Thyroid gland (tissue), 4 donors: ENCODE measurements around the gene KCNJ14. TPM values are rescaled to one million over a fixed set of nuclear protein-coding genes. Genes with fewer than 3 reads are reported as not detected.

Source experiments
- DNase-seq, 2 donors: peaks; one replicate each; pipeline ENCODE4 v3.0.0-alpha.2; 2019
- H3K27ac ChIP-seq, 3 donors: fragments of 200-600 bp; sonication (generic); 1 replicate in 2 of 3; 2 replicates in 1 of 3; pipeline ENCODE4 v1.5.1; 2016 to 2019; ENCODE audit warnings: mild to moderate bottlenecking in 1 of 3, moderate library complexity in 1 of 3
- H3K27me3 ChIP-seq: fragments of 200-600 bp; sonication (generic); one replicate; pipeline ENCODE4 v1.5.1; 2019
- H3K36me3 ChIP-seq, 2 donors: fragments of 200-600 bp; sonication (generic); one replicate each; pipeline ENCODE4 v1.5.1; 2016 to 2019
- H3K4me1 ChIP-seq, 2 donors: fragments of 200-600 bp; sonication (generic); one replicate each; pipeline ENCODE4 v1.5.1; 2017 to 2019
- H3K4me3 ChIP-seq, 3 donors: fragments of 200-600 bp; sonication (generic); replicated peaks in 1 of 3; 1 replicate in 2 of 3; 2 replicates in 1 of 3; pipeline ENCODE4 v1.5.1; 2016; ENCODE audit warnings: mild to moderate bottlenecking in 1 of 3
- H3K9me3 ChIP-seq: fragments of 200-600 bp; sonication (generic); one replicate; pipeline ENCODE4 v1.5.1; 2017
- CTCF ChIP-seq, 6 experiments: fragments of 200-600 bp in 3 of 6; fragments of 450-650 bp in 3 of 6; sonication (generic) in 3 of 6; IDR thresholded peaks; one replicate each; pipeline ENCODE4 v1.5.1; 2016 to 2019; ENCODE audit warnings: antibody characterized with exemption in 6 of 6, mild to moderate bottlenecking in 2 of 6, inconsistent platforms in 1 of 6, moderate library complexity in 1 of 6
- POLR2A ChIP-seq, 2 donors: fragments of 450-650 bp; IDR thresholded peaks; one replicate each; pipeline ENCODE4 v1.6.1; 2017; ENCODE audit warnings: antibody characterized with exemption in 2 of 2, mild to moderate bottlenecking in 2 of 2, moderate library complexity in 1 of 2
- WGBS, 2 donors: methylation state at CpG; one replicate each; pipeline ENCODE4 v1.1.5; 2017; 5-methylcytosine and 5-hydroxymethylcytosine counted together
- intact Hi-C: fragments of 100-400 bp; cut with DNase I; formaldehyde crosslinking; loops from one replicate; pipeline ENCODE4 v1.15.1; 2023
- total RNA-seq, 4 donors: library from RNA; depleted of rRNA; stranded (reverse); fragments of >200 nt; gene quantifications; one replicate each; pipeline ENCODE4 v1.2.3, GENCODE V29; 2016

Gene KCNJ14
- total RNA-seq, 4 donors from 2014 or later = 1.2 to 1.9 (median 1.4) TPM

DNA sequence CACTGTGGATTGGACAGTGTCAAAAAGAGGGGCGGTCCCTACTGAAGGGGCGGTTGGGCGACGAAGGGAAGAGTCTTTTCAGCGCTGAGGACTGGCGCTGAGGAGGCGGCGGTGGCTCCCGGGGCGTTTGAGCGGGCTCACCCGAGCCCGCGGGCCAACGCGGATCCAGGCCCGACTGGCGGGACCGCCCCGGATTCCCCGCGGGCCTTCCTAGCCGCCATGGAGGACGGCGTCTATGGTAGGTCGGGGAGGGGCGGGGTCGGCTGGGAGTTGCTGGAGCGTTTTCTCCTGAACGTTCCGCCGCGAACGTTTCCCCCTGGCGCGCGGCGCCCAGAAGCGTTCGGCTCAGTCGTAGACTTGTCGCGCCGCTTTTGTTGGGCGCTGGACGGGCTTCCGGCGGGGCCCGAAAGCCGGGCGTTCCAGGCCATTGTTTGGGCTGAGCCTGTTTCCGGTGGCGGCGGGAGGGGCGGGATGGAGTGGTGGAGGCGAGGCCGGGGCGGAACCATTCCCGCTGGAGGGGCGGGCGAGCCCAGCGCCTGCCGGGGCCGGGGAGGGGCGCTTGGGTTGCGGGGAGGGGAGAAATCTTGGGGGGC lies 14.0 kb downstream of the KCNJ14 start, which contains the start of gene CYTH2:
Gene CYTH2, plus strand, starts transcription at position 81 of the 593 bp plus-strand sequence. Its CDS starts 139 bp downstream, at position 220.
- peak; percentile 76 to 95 for TF ChIP-seq POLR2A (IDR thresholded peaks at IDR 0.05)
- TF ChIP-seq CTCF (IDR thresholded peaks at IDR 0.05) = no peak
- Histone ChIP-seq H3K27me3 (no peaks in the 10 kb centered on the region), H3K9me3 (no peaks in the 10 kb centered on the region), H3K36me3 (peaks cover 36 to 40% of the 10 kb centered on the region in 2 donors), H3K27ac (peak within 1 kb of the TSS; percentile 94 to 97 (median 96)), H3K4me3 (peak within 1 kb of the TSS; percentile 43 to 89 (median 75)), H3K4me1 (peaks cover 41 to 46% of the 10 kb centered on the region in 2 donors)
- WGBS, 2 donors = 0% methylated on average over 8 to 15 of the region's 66 CpGs
- intact Hi-C loops = no loop called here
- peak; percentile 88 to 91 for DNase-seq

GRCh38 chr19:48469934-48470680 lies 14.7 kb downstream of the KCNJ14 start:
- TF ChIP-seq CTCF (IDR thresholded peaks at IDR 0.05) (no peak), POLR2A (IDR thresholded peaks at IDR 0.05) (no peak)
- H3K36me3 ChIP-seq = peaks cover 44 to 47% of the 10 kb centered on the region in 2 donors
- peak overlapping the region; percentile 43 to 89 (median 75) for H3K4me3 ChIP-seq
- 46 to 65% methylated on average over 19 to 20 of the region's 20 CpGs for WGBS, 2 donors
- intact Hi-C loops = no loop called here
- no peak for DNase-seq
- H3K4me1 ChIP-seq = peaks cover 41 to 46% of the 10 kb centered on the region in 2 donors
- H3K27me3 ChIP-seq = no peaks in the 10 kb centered on the region
- H3K27ac ChIP-seq = peak overlapping the region; percentile 94 to 97 (median 96)
- H3K9me3 ChIP-seq = no peaks in the 10 kb centered on the region

GRCh38 chr19:48470856-48471255 lies 15.5 kb downstream of the KCNJ14 start:
- peaks cover 41 to 46% of the 10 kb centered on the region in 2 donors for H3K4me1 ChIP-seq
- no peak overlapping the region for H3K4me3 ChIP-seq
- WGBS, 2 donors = 91 to 95% methylated on average over 10 of the region's 10 CpGs
- DNase-seq = no peak
- intact Hi-C loops = no loop called here
- H3K27ac ChIP-seq = peak overlapping the region in 2 of 3 donors; percentile 94 to 96
- no peaks in the 10 kb centered on the region for H3K9me3 ChIP-seq
- peaks cover 51 to 54% of the 10 kb centered on the region in 2 donors for H3K36me3 ChIP-seq
- no peaks in the 10 kb centered on the region for H3K27me3 ChIP-seq
- TF ChIP-seq POLR2A (IDR thresholded peaks at IDR 0.05) (no peak), CTCF (IDR thresholded peaks at IDR 0.05) (no peak)

GRCh38 chr19:48471836-48472235 lies 16.5 kb downstream of the KCNJ14 start:
- peaks cover 58 to 60% of the 10 kb centered on the region in 2 donors for H3K36me3 ChIP-seq
- 18 to 63% methylated on average over 4 of the region's 4 CpGs for WGBS, 2 donors
- H3K27ac ChIP-seq = peak overlapping the region; percentile 47 to 69 (median 65)
- H3K27me3 ChIP-seq = no peaks in the 10 kb centered on the region
- no peaks in the 10 kb centered on the region for H3K9me3 ChIP-seq
- peak; percentile 64 to 73 for DNase-seq
- H3K4me3 ChIP-seq = no peak overlapping the region
- intact Hi-C loops = no loop called here
- TF ChIP-seq POLR2A (IDR thresholded peaks at IDR 0.05) = no peak
- TF ChIP-seq CTCF (IDR thresholded peaks at IDR 0.05) = no peak
- peaks cover 41 to 46% of the 10 kb centered on the region in 2 donors for H3K4me1 ChIP-seq
